Measurements from ENCODE around the gene MYL4.
A peak's percentile ranks its signal among the peaks of the same experiment; 100 is the strongest.

MYL4 gene

DNA sequence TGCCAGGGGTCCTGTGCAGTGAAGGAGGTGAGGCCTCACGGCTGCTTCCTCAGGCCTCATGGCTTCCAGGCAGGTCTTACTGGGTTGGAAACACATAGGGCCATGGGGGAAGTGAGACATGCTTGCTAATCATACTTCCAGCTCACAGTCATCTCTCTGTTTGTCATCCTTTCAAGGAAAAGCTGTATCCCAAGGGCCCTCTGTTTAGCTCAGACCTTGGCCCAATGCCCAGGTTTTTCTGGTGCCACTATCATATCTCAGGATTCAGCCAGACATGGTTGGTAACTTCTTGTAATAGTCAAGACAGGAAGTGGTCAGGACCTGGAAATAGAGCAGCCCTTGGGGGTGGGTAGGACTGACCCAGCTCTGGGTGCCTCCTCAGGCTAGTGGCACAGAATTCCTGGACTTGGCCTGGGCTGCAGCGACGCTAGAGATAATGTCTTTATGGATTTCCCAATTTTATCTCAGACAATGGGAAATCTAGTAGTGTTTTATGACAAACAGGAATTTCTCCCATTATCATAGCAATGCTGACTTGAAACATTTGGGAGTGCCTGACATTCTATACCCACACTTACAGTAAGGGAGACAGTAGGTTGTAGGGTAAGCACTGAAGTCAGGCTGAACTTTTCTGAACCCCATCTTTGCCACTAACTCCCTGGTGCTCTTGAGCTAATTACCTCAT, 31.0 kb downstream of the MYL4 start:
- Histone ChIP-seq H2BK120ac (ENCODE audit: low read depth, low read length) (no peak overlapping the region), H3K27ac (replicated peaks; ENCODE audit: low read length) (no peak overlapping the region), H4K8ac (ENCODE audit: low read depth, low read length) (no peak overlapping the region), H3K4me1 (ENCODE audit: control insufficient read depth in 2 of 2, insufficient read depth in 1 of 2, low read depth in 1 of 2, low read length in 2 of 2) (no peaks in the 10 kb centered on the region), H3K4me3 (ENCODE audit: low read length in 2 of 2) (no peak overlapping the region), H3K79me1 (ENCODE audit: low read depth, low read length) (no peaks in the 10 kb centered on the region), H3K27me3 (ENCODE audit: control insufficient read depth in 3 of 3, insufficient read depth in 3 of 3, low read depth in 1 of 3, low read length in 3 of 3) (peaks cover 0 to 8% (median 0%) of the 10 kb centered on the region in 3 experiments), H2BK15ac (ENCODE audit: low read length) (no peak overlapping the region), H3K4ac (ENCODE audit: low read length) (no peak overlapping the region), H3K9ac (ENCODE audit: low read depth, low read length, poor library complexity) (no peak overlapping the region), H2BK12ac (ENCODE audit: low read length) (no peak overlapping the region), H3K36me3 (replicated peaks in 1 of 2; ENCODE audit: control insufficient read depth in 2 of 2, insufficient read depth in 2 of 2, low read length in 2 of 2) (no peaks in the 10 kb centered on the region), H2AK5ac (ENCODE audit: low read depth, low read length) (no peak overlapping the region), H3K9me3 (replicated peaks in 1 of 2; ENCODE audit: control insufficient read depth in 2 of 2, insufficient read depth in 1 of 2, low read depth in 1 of 2, low read length in 2 of 2) (no peaks in the 10 kb centered on the region), H4K91ac (ENCODE audit: low read depth, low read length, poor library complexity) (no peak overlapping the region), H2AFZ (ENCODE audit: low read length) (peak overlapping the region; percentile 42), H3K4me2 (ENCODE audit: insufficient read depth, low read length, poor library complexity, severe bottlenecking) (no peak overlapping the region), H3K14ac (ENCODE audit: low read length) (no peak overlapping the region), H3K18ac (ENCODE audit: low read length) (no peak overlapping the region), H2BK5ac (ENCODE audit: low read length) (no peak overlapping the region), H3K23ac (ENCODE audit: low read depth, low read length, poor library complexity) (no peak overlapping the region)
- WGBS, 2 donors (ENCODE audit: extremely low coverage in 2 of 2, insufficient read length in 2 of 2, insufficient replicate concordance in 1 of 2): no CpG with 5 or more reads among the region's 3 CpGs
- DNase-seq (ENCODE audit: low spot score): no peak

DNA sequence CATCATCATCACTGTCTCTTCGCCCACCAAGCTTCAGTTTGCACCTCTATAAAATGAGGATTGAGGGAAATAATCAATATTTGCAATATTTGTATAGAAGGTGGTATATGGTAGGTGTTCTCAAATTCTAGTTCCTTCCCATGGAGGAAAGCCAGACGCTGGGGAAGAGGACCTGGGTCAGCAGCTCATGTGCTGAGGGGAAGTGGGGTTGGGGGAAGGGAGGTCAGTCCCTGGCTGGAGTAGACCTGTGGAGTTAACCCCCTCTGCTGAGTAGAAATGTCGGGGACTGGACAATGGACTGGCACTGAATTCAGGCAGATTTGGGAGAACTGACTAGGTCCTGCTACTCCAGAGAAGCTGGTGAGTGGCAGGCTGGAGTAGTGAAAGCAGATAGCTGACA, 31.7 kb downstream of the MYL4 start:
- Histone ChIP-seq H4K91ac (ENCODE audit: low read depth, low read length, poor library complexity) (no peak overlapping the region), H3K27ac (replicated peaks; ENCODE audit: low read length) (no peak overlapping the region), H2BK15ac (ENCODE audit: low read length) (no peak overlapping the region), H3K23ac (ENCODE audit: low read depth, low read length, poor library complexity) (no peak overlapping the region), H3K4me3 (ENCODE audit: low read length in 2 of 2) (no peak overlapping the region), H3K27me3 (ENCODE audit: control insufficient read depth in 3 of 3, insufficient read depth in 3 of 3, low read depth in 1 of 3, low read length in 3 of 3) (peaks cover 0 to 8% (median 0%) of the 10 kb centered on the region in 3 experiments), H4K8ac (ENCODE audit: low read depth, low read length) (no peak overlapping the region), H3K4ac (ENCODE audit: low read length) (no peak overlapping the region), H3K9me3 (replicated peaks in 1 of 2; ENCODE audit: control insufficient read depth in 2 of 2, insufficient read depth in 1 of 2, low read depth in 1 of 2, low read length in 2 of 2) (no peaks in the 10 kb centered on the region), H3K18ac (ENCODE audit: low read length) (no peak overlapping the region), H3K4me2 (ENCODE audit: insufficient read depth, low read length, poor library complexity, severe bottlenecking) (no peak overlapping the region), H3K4me1 (ENCODE audit: control insufficient read depth in 2 of 2, insufficient read depth in 1 of 2, low read depth in 1 of 2, low read length in 2 of 2) (no peaks in the 10 kb centered on the region), H2BK12ac (ENCODE audit: low read length) (no peak overlapping the region), H2BK120ac (ENCODE audit: low read depth, low read length) (no peak overlapping the region), H3K79me1 (ENCODE audit: low read depth, low read length) (no peaks in the 10 kb centered on the region), H3K14ac (ENCODE audit: low read length) (no peak overlapping the region), H2AK5ac (ENCODE audit: low read depth, low read length) (no peak overlapping the region), H3K9ac (ENCODE audit: low read depth, low read length, poor library complexity) (no peak overlapping the region), H2AFZ (ENCODE audit: low read length) (no peak overlapping the region), H2BK5ac (ENCODE audit: low read length) (no peak overlapping the region), H3K36me3 (replicated peaks in 1 of 2; ENCODE audit: control insufficient read depth in 2 of 2, insufficient read depth in 2 of 2, low read length in 2 of 2) (no peaks in the 10 kb centered on the region)
- DNase-seq (ENCODE audit: low spot score): no peak
- WGBS, 2 donors (ENCODE audit: extremely low coverage in 2 of 2, insufficient read length in 2 of 2, insufficient replicate concordance in 1 of 2): no CpG with 5 or more reads among the region's 3 CpGs

DNA sequence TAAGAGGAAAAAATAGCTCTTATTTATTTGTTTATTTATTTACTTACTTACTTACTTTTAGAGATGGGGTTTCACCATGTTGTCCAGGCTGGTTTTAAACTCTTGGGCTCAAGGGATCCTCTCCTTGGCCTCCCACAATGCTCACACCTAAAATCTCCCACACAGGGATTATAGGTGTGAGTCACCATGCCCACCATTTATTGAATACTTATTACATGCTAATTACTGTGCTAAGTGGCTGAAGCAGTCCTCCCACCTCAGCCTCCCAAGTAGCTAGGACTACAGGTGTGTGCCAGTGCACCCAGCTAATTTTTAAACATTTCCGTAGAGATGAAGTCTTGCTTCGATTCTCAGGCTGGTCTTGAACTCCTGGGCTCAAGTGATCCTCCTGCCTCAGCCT, 33.5 kb downstream of the MYL4 start:
- Histone ChIP-seq H2BK120ac (ENCODE audit: low read depth, low read length) (no peak overlapping the region), H3K27ac (replicated peaks; ENCODE audit: low read length) (no peak overlapping the region), H3K4ac (ENCODE audit: low read length) (no peak overlapping the region), H2BK15ac (ENCODE audit: low read length) (no peak overlapping the region), H3K18ac (ENCODE audit: low read length) (no peak overlapping the region), H4K8ac (ENCODE audit: low read depth, low read length) (no peak overlapping the region), H3K23ac (ENCODE audit: low read depth, low read length, poor library complexity) (no peak overlapping the region), H3K36me3 (replicated peaks in 1 of 2; ENCODE audit: control insufficient read depth in 2 of 2, insufficient read depth in 2 of 2, low read length in 2 of 2) (no peaks in the 10 kb centered on the region), H2AK5ac (ENCODE audit: low read depth, low read length) (no peak overlapping the region), H3K4me3 (ENCODE audit: low read length in 2 of 2) (no peak overlapping the region), H2BK12ac (ENCODE audit: low read length) (no peak overlapping the region), H3K14ac (ENCODE audit: low read length) (no peak overlapping the region), H4K91ac (ENCODE audit: low read depth, low read length, poor library complexity) (no peak overlapping the region), H3K4me1 (ENCODE audit: control insufficient read depth in 2 of 2, insufficient read depth in 1 of 2, low read depth in 1 of 2, low read length in 2 of 2) (no peaks in the 10 kb centered on the region), H2BK5ac (ENCODE audit: low read length) (no peak overlapping the region), H3K9ac (ENCODE audit: low read depth, low read length, poor library complexity) (no peak overlapping the region), H2AFZ (ENCODE audit: low read length) (no peak overlapping the region), H3K9me3 (replicated peaks in 1 of 2; ENCODE audit: control insufficient read depth in 2 of 2, insufficient read depth in 1 of 2, low read depth in 1 of 2, low read length in 2 of 2) (no peaks in the 10 kb centered on the region), H3K4me2 (ENCODE audit: insufficient read depth, low read length, poor library complexity, severe bottlenecking) (no peak overlapping the region), H3K79me1 (ENCODE audit: low read depth, low read length) (no peaks in the 10 kb centered on the region), H3K27me3 (ENCODE audit: control insufficient read depth in 3 of 3, insufficient read depth in 3 of 3, low read depth in 1 of 3, low read length in 3 of 3) (peaks cover 0 to 8% (median 0%) of the 10 kb centered on the region in 3 experiments)
- no peak for DNase-seq (ENCODE audit: low spot score)
- WGBS, 2 donors (ENCODE audit: extremely low coverage in 2 of 2, insufficient read length in 2 of 2, insufficient replicate concordance in 1 of 2): no CpG with 5 or more reads among the region's 2 CpGs

DNA sequence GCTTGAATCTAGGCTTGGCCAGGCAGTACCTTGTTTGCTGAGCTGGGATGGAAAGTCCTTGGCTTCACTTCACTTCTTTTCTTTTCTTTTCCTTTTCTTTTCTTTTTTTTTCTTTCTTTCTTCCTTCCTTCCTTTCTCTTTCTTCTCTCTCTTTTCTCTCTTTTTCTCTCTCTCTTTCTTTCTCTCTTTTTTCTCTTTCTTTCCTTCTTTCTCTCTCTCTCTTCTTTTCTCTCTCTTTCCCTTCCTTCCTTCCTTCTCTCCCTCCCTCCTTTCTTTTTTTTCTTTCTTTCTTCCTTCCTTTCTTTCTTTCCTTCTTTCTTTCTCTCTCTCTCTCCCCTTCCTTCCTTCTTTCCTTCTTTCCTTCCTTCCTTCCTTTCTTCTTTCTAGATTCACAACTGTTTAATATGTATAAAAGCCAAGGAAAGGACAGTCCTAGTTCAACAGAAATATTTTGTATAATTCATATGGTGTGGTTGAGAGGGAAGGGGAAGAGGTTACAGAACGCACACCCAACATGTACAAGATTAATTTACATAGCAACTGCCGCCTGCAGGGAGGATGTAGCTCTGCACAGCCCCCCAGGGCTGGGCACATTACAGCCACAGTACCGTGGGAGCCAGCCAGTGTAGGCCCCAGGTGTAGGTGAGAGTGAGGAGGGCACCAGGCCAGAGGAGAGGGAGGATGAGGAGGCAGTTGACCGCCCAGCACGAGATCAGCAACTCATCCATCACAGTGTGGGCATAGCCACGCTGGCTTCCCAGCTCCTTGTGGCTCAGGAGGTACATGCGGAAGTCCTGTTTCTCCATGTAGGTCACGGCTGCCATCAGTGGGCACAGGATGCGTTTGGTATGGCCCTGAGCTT, 34.8 kb downstream of the MYL4 start:
- Histone ChIP-seq H2BK120ac (ENCODE audit: low read depth, low read length) (no peak overlapping the region), H3K18ac (ENCODE audit: low read length) (peak overlapping the region; percentile 63), H3K4ac (ENCODE audit: low read length) (no peak overlapping the region), H3K36me3 (replicated peaks in 1 of 2; ENCODE audit: control insufficient read depth in 2 of 2, insufficient read depth in 2 of 2, low read length in 2 of 2) (no peaks in the 10 kb centered on the region), H3K14ac (ENCODE audit: low read length) (no peak overlapping the region), H2AK5ac (ENCODE audit: low read depth, low read length) (peak overlapping the region; percentile 93), H2BK5ac (ENCODE audit: low read length) (no peak overlapping the region), H4K8ac (ENCODE audit: low read depth, low read length) (no peak overlapping the region), H2AFZ (ENCODE audit: low read length) (no peak overlapping the region), H3K23ac (ENCODE audit: low read depth, low read length, poor library complexity) (no peak overlapping the region), H2BK12ac (ENCODE audit: low read length) (no peak overlapping the region), H2BK15ac (ENCODE audit: low read length) (peak overlapping the region; percentile 62), H3K4me1 (ENCODE audit: control insufficient read depth in 2 of 2, insufficient read depth in 1 of 2, low read depth in 1 of 2, low read length in 2 of 2) (no peaks in the 10 kb centered on the region), H3K79me1 (ENCODE audit: low read depth, low read length) (no peaks in the 10 kb centered on the region), H3K9me3 (replicated peaks in 1 of 2; ENCODE audit: control insufficient read depth in 2 of 2, insufficient read depth in 1 of 2, low read depth in 1 of 2, low read length in 2 of 2) (no peaks in the 10 kb centered on the region), H3K4me2 (ENCODE audit: insufficient read depth, low read length, poor library complexity, severe bottlenecking) (no peak overlapping the region), H3K27me3 (ENCODE audit: control insufficient read depth in 3 of 3, insufficient read depth in 3 of 3, low read depth in 1 of 3, low read length in 3 of 3) (peaks cover 0 to 8% (median 0%) of the 10 kb centered on the region in 3 experiments), H3K4me3 (ENCODE audit: low read length in 2 of 2) (peak overlapping the region in 1 of 2 donors; percentile 57), H4K91ac (ENCODE audit: low read depth, low read length, poor library complexity) (peak overlapping the region; percentile 26), H3K27ac (replicated peaks; ENCODE audit: low read length) (no peak overlapping the region), H3K9ac (ENCODE audit: low read depth, low read length, poor library complexity) (no peak overlapping the region)
- WGBS, 2 donors (ENCODE audit: extremely low coverage in 2 of 2, insufficient read length in 2 of 2, insufficient replicate concordance in 1 of 2): no CpG with 5 or more reads among the region's 9 CpGs
- DNase-seq (ENCODE audit: low spot score): no peak
